Lower lobe of right lung (tissue), 2 donors: Measurements from ENCODE around the gene NUP205. TPM values are rescaled to one million over a fixed set of nuclear protein-coding genes. Genes with fewer than 3 reads are reported as not detected.

ENCODE experiments used
- ATAC-seq, 2 donors: fragments of 200-7000 bp; cut with Tn5 transposase; one replicate each; pipeline ENCODE4 v1.9.1; 2020 to 2022; ENCODE audit warnings: mild to moderate bottlenecking in 2 of 2, moderate library complexity in 2 of 2
- DNase-seq: peaks from one replicate; pipeline ENCODE4 v3.0.0-alpha.2; 2020
- H3K27ac ChIP-seq: fragments of 200-600 bp; one replicate; pipeline ENCODE4 v1.8.0; 2022
- H3K27me3 ChIP-seq: fragments of 200-600 bp; one replicate; pipeline ENCODE4 v1.8.0; 2022; ENCODE audit warnings: low read depth
- H3K36me3 ChIP-seq: fragments of 200-600 bp; one replicate; pipeline ENCODE4 v1.8.0; 2022; ENCODE audit warnings: mild to moderate bottlenecking
- H3K4me1 ChIP-seq: fragments of 200-600 bp; one replicate; pipeline ENCODE4 v1.8.0; 2022
- H3K4me3 ChIP-seq: fragments of 200-600 bp; one replicate; pipeline ENCODE4 v1.8.0; 2022; ENCODE audit warnings: mild to moderate bottlenecking
- H3K9me3 ChIP-seq: fragments of 200-600 bp; one replicate; pipeline ENCODE4 v1.8.0; 2022
- intact Hi-C: fragments of 100-400 bp; cut with DNase I; formaldehyde crosslinking; loops from one replicate; pipeline ENCODE4 v1.11.0; 2022
- total RNA-seq: library from RNA; stranded (reverse); fragmentation: NEBNext Ultra II Directional; extraction: Animal tissue kit (Norgen Biotek cat#: 25700); gene quantifications from one replicate; pipeline ENCODE4 v1.2.1, GENCODE V29; 2021
- TF ChIP-seq, protein P1 (sequence below): fragments of 200-600 bp; IDR thresholded peaks from one replicate; pipeline ENCODE4 v1.8.0; 2022; ENCODE audit warnings: antibody characterized with exemption, mild to moderate bottlenecking
- donor health status: DM: no; HTN: yes; CAD: no; lungs with severe emphysema.

NUP205 gene
- total RNA-seq, 1 donor from 2014 or later, result 40.2 TPM

DNA sequence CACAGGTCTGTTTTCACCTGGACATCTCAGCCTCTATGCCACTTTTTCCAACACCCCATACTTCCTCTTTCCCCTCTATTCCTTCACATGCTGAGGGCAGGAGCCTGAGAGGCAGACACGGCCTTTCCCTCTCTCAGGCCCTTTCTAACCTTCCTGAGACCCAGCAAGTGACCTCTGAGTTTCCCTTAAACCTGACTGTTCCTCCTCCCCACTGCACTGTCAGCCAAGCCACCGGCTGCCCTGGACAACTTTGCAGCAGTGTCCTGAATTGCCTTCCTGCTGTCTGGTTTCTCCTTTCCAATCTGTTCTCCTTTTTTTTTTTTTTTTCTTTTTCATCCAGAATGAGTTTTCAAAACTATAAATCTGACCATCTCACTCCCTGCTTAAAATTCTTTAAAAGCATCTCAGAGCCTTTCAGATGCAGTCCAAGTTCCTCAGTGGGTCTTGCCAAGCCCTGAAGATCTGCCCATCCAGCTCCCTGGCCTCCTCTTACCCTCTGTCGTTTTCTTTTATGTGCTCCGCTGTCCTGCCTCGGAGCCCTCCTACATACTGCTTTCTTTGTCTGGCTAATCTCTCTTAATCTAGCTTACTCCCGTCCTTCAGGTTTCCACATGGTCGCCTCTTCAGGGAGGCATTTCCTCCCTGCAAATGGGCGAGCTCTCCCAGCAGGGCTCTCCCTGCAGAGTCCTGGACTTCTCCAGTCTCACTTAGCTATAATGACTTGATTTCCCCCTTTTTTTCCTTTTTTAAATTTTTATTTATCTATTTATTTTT is 139.7 kb downstream of the NUP205 start:
- Histone ChIP-seq H3K9me3 (no peaks in the 10 kb centered on the region), H3K36me3 (peaks cover 11% of the 10 kb centered on the region), H3K4me1 (no peaks in the 10 kb centered on the region), H3K27ac (no peak overlapping the region), H3K27me3 (no peaks in the 10 kb centered on the region), H3K4me3 (no peak overlapping the region)
- intact Hi-C loops, result no loop called here
- TF ChIP-seq, protein P1, sequence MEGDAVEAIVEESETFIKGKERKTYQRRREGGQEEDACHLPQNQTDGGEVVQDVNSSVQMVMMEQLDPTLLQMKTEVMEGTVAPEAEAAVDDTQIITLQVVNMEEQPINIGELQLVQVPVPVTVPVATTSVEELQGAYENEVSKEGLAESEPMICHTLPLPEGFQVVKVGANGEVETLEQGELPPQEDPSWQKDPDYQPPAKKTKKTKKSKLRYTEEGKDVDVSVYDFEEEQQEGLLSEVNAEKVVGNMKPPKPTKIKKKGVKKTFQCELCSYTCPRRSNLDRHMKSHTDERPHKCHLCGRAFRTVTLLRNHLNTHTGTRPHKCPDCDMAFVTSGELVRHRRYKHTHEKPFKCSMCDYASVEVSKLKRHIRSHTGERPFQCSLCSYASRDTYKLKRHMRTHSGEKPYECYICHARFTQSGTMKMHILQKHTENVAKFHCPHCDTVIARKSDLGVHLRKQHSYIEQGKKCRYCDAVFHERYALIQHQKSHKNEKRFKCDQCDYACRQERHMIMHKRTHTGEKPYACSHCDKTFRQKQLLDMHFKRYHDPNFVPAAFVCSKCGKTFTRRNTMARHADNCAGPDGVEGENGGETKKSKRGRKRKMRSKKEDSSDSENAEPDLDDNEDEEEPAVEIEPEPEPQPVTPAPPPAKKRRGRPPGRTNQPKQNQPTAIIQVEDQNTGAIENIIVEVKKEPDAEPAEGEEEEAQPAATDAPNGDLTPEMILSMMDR, result no peak
- ATAC-seq, result no peak
- no peak for DNase-seq

Other genes starting within 250 kb of the NUP205 start
- 28.0 TPM for gene CNOT4, start 47.8 kb upstream of the NUP205 start, total RNA-seq
- gene STMP1, start 104.6 kb downstream of the NUP205 start, total RNA-seq, result 24.3 TPM
- gene SLC13A4, start 170.3 kb downstream of the NUP205 start, total RNA-seq, result 0.27 TPM
- gene FAM180A, start 190.9 kb downstream of the NUP205 start, total RNA-seq, result 3.0 TPM